Type B pancreatic cell (in vitro differentiated cells): ENCODE results near the gene MRPL52. TPM values are rescaled to one million over a fixed set of nuclear protein-coding genes. Genes with fewer than 3 reads are reported as not detected.

Experiments used
- DNase-seq: peaks from one replicate; pipeline ENCODE4 v3.0.0; 2021; ENCODE audit warnings: mixed read lengths; ENCODE audit not compliant: unreplicated experiment; ENCODE audit errors: extremely low spot score
- H3K27ac Mint-ChIP-seq: 2 replicates; pipeline ENCODE4 v1.8.0; 2021; ENCODE audit warnings: mild to moderate bottlenecking, mixed read lengths
- H3K27me3 Mint-ChIP-seq: 2 replicates; pipeline ENCODE4 v1.8.0; 2021; ENCODE audit warnings: mixed read lengths
- H3K36me3 Mint-ChIP-seq: 2 replicates; pipeline ENCODE4 v1.8.0; 2021; ENCODE audit warnings: mixed read lengths
- H3K4me1 Mint-ChIP-seq: one replicate; pipeline ENCODE4 v1.8.0; 2021; ENCODE audit warnings: mixed read lengths; ENCODE audit not compliant: unreplicated experiment
- H3K4me3 Mint-ChIP-seq: 2 replicates; pipeline ENCODE4 v1.8.0; 2021; ENCODE audit warnings: mild to moderate bottlenecking, mixed read lengths
- H3K9me3 Mint-ChIP-seq: 2 replicates; pipeline ENCODE4 v1.8.0; 2021; ENCODE audit warnings: mixed read lengths
- CTCF ChIP-seq: fragments of 200-600 bp; sonication (generic); conservative IDR thresholded peaks from 2 replicates; pipeline ENCODE4 v1.5.0; 2021; ENCODE audit warnings: antibody characterized with exemption, mild to moderate bottlenecking
- total RNA-seq: library from RNA; stranded (reverse); gene quantifications from 2 replicates; pipeline ENCODE4 v1.2.1, GENCODE V29; 2021; ENCODE audit warnings: low replicate concordance

Gene MRPL52
- total RNA-seq, 1 donor from 2014 or later: 96.6 TPM

GRCh38 chr14:22842211-22843122 is 12.8 kb downstream of the MRPL52 start:
- Mint-ChIP-seq H3K27me3 (no peaks in the 10 kb centered on the region), H3K36me3 (peaks cover 11% of the 10 kb centered on the region), H3K9me3 (no peaks in the 10 kb centered on the region), H3K4me3 (no peak overlapping the region), H3K27ac (no peak overlapping the region), H3K4me1 (peaks cover 4% of the 10 kb centered on the region)
- DNase-seq: no peak
- TF ChIP-seq CTCF: no peak

GRCh38 chr14:22843123-22843925 is 13.6 kb downstream of the MRPL52 start:
- no peak for TF ChIP-seq CTCF
- Mint-ChIP-seq H3K36me3 (peaks cover 11% of the 10 kb centered on the region), H3K4me3 (no peak overlapping the region), H3K9me3 (no peaks in the 10 kb centered on the region), H3K4me1 (peaks cover 12% of the 10 kb centered on the region), H3K27me3 (no peaks in the 10 kb centered on the region), H3K27ac (no peak overlapping the region)
- no peak for DNase-seq

GRCh38 chr14:22844221-22845102 is 14.8 kb downstream of the MRPL52 start:
- Mint-ChIP-seq H3K27ac (no peak overlapping the region), H3K4me1 (peaks cover 19% of the 10 kb centered on the region)

GRCh38 chr14:22845103-22845394 is 15.4 kb downstream of the MRPL52 start:
- Mint-ChIP-seq H3K27me3 (no peaks in the 10 kb centered on the region), H3K4me3 (no peak overlapping the region), H3K27ac (no peak overlapping the region), H3K36me3 (peaks cover 8% of the 10 kb centered on the region), H3K4me1 (peaks cover 19% of the 10 kb centered on the region), H3K9me3 (no peaks in the 10 kb centered on the region)
- TF ChIP-seq CTCF: no peak
- no peak for DNase-seq

More at GRCh38 chr14:22844221-22845102, 14.8 kb downstream of the MRPL52 start:
- H3K36me3 Mint-ChIP-seq: peaks cover 8% of the 10 kb centered on the region
- H3K4me3 Mint-ChIP-seq: no peak overlapping the region
- H3K27me3 Mint-ChIP-seq: no peaks in the 10 kb centered on the region
- no peaks in the 10 kb centered on the region for H3K9me3 Mint-ChIP-seq
- TF ChIP-seq CTCF: no peak
- no peak for DNase-seq
